Hepatocyte (in vitro differentiated cells): ENCODE measurements around the gene HSPA1A. TPM values are rescaled to one million over a fixed set of nuclear protein-coding genes. Genes with fewer than 3 reads are reported as not detected.

ENCODE experiments used
- DNase-seq: peaks from one replicate; pipeline ENCODE4 v3.0.0-alpha.2; 2016; ENCODE audit warnings: low spot score
- H2AFZ ChIP-seq: fragments of 200-600 bp; sonication (generic); 2 replicates; pipeline ENCODE4 v1.6.0; 2016; ENCODE audit warnings: antibody characterized with exemption, mild to moderate bottlenecking
- H3K27ac ChIP-seq: fragments of 200-600 bp; sonication (generic); 2 replicates; pipeline ENCODE4 v1.5.1; 2016; ENCODE audit warnings: mild to moderate bottlenecking
- H3K27me3 ChIP-seq: fragments of 200-600 bp; sonication (generic); 2 replicates; pipeline ENCODE4 v1.6.1; 2016
- H3K36me3 ChIP-seq: fragments of 200-600 bp; sonication (generic); replicated peaks from 2 replicates; pipeline ENCODE4 v1.5.1; 2016; ENCODE audit warnings: low read depth; ENCODE audit not compliant: insufficient read depth
- H3K4me1 ChIP-seq: fragments of 200-600 bp; sonication (generic); 2 replicates; pipeline ENCODE4 v1.5.1; 2016; ENCODE audit warnings: mild to moderate bottlenecking, moderate library complexity; ENCODE audit not compliant: insufficient read depth
- H3K4me2 ChIP-seq: fragments of 200-600 bp; sonication (generic); 2 replicates; pipeline ENCODE4 v1.6.0; 2016
- H3K4me3 ChIP-seq: fragments of 200-600 bp; sonication (generic); 2 replicates; pipeline ENCODE4 v1.5.1; 2016; ENCODE audit warnings: mild to moderate bottlenecking
- H3K79me2 ChIP-seq: fragments of 200-600 bp; sonication (generic); 2 replicates; pipeline ENCODE4 v1.6.0; 2017; ENCODE audit warnings: mild to moderate bottlenecking
- H3K9me2 ChIP-seq: fragments of 200-600 bp; sonication (generic); replicated peaks from 2 replicates; pipeline ENCODE4 v1.6.0; 2017; ENCODE audit warnings: mild to moderate bottlenecking; ENCODE audit not compliant: insufficient read depth
- H3K9me3 ChIP-seq: fragments of 200-600 bp; sonication (generic); 2 replicates; pipeline ENCODE4 v1.5.1; 2016; ENCODE audit warnings: low read depth, mild to moderate bottlenecking
- H4K20me1 ChIP-seq: fragments of 200-600 bp; sonication (generic); 2 replicates; pipeline ENCODE4 v1.6.0; 2016; ENCODE audit warnings: mild to moderate bottlenecking; ENCODE audit not compliant: insufficient read depth, poor library complexity, severe bottlenecking
- EZH2 ChIP-seq: fragments of 200-600 bp; sonication (generic); IDR thresholded peaks from 2 replicates; pipeline ENCODE4 v1.6.1; 2016; ENCODE audit warnings: antibody characterized with exemption, mild to moderate bottlenecking, borderline replicate concordance
- EZH2phosphoT487 ChIP-seq: fragments of 200-600 bp; sonication (generic); IDR thresholded peaks from one replicate; pipeline ENCODE4 v1.6.1; 2018; ENCODE audit warnings: antibody characterized with exemption, mild to moderate bottlenecking, low read depth, moderate library complexity; ENCODE audit not compliant: unreplicated experiment, severe bottlenecking
- WGBS: methylation state at CpG from one replicate; pipeline ENCODE4 v1.1.6; 2016; ENCODE audit warnings: low lambda C conversion rate; ENCODE audit errors: missing lambda C conversion rate; 5-methylcytosine and 5-hydroxymethylcytosine counted together
- polyA plus RNA-seq: library from polyadenylated mRNA; unstranded; fragments of >200 nt; fragmentation: Nextera tagmentation; extraction: Ambion mirVana; gene quantifications from 2 replicates; pipeline ENCODE4 v1.2.1, GENCODE V29; 2016
- small RNA-seq: library from RNA; depleted of rRNA; stranded (forward); fragments of <200 nt; gene quantifications from one replicate; pipeline ENCODE3, GENCODE V24; 2014
- total RNA-seq: library from RNA; depleted of rRNA; stranded (reverse); fragments of >200 nt; gene quantifications from 2 replicates; pipeline ENCODE4 v1.2.3, GENCODE V29; 2014
- TF ChIP-seq, protein P1 (sequence below): fragments of 200-600 bp; sonication (generic); IDR thresholded peaks from 2 replicates; pipeline ENCODE4 v1.5.1; 2016; ENCODE audit warnings: antibody characterized with exemption, mild to moderate bottlenecking; ENCODE audit not compliant: poor library complexity

Gene HSPA1A
- total and polyA plus RNA-seq, 2 experiments from 2014 or later = 82.2 to 83.3 TPM

DNA sequence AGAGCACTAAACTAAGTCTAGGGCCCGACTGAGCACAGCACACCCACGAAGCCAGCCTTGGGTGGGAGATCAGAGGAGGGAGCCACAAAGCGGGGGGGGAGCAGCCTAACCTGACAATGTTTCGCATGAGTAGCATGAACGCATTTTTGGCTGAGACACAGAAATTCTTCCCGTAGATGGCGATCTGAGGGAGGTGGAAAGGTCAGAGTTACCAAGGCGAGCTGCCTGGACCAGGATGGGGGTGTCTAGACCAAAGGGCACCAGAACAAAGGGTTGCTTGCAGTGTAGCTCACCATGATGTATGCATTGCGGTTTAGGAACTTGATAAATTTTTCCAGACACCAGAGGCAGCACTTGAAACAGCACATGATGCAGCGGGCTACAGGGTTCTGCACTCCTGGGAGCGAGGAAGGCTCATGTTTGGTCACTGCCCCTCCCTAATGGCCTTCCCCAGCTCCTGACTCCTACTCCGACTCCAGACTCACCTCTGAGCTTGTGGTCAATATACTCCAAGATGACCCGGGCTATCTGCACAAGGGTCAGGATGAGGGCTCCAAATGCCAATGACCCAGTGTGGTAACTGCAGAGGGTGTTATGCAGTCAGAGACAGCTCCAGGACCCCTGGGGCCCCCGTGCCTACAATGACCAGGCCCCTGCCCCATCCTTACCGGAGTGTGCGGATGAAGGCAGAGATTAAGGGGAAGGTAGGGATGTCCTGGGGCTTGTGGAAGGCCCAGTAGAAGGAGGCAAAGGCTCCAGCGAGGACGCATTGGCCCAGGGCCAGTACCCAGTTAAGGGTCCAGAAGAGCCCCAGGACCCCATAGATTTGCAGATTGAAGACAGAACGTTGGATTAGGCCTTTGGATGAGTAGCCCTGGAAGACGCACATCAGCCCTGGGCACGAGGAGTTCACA is 50.1 kb downstream of the HSPA1A start:
- Histone ChIP-seq H4K20me1 (peaks cover 2% of the 10 kb centered on the region), H3K4me1 (peaks cover 5% of the 10 kb centered on the region)
- 78% methylated on average over 21 of the region's 21 CpGs for WGBS

More for the DNA sequence above, 50.1 kb downstream of the HSPA1A start:
- Histone ChIP-seq H3K79me2 (peaks cover 19% of the 10 kb centered on the region), H3K36me3 (no peaks in the 10 kb centered on the region), H3K27me3 (no peaks in the 10 kb centered on the region), H2AFZ (no peak overlapping the region), H3K4me3 (no peak overlapping the region), H3K9me2 (no peaks in the 10 kb centered on the region), H3K27ac (peak overlapping the region; percentile 11), H3K9me3 (no peaks in the 10 kb centered on the region), H3K4me2 (no peak overlapping the region)
- peak; percentile 38 for DNase-seq
- TF ChIP-seq EZH2 (no peak), EZH2phosphoT487 (no peak)
- TF ChIP-seq, protein P1, sequence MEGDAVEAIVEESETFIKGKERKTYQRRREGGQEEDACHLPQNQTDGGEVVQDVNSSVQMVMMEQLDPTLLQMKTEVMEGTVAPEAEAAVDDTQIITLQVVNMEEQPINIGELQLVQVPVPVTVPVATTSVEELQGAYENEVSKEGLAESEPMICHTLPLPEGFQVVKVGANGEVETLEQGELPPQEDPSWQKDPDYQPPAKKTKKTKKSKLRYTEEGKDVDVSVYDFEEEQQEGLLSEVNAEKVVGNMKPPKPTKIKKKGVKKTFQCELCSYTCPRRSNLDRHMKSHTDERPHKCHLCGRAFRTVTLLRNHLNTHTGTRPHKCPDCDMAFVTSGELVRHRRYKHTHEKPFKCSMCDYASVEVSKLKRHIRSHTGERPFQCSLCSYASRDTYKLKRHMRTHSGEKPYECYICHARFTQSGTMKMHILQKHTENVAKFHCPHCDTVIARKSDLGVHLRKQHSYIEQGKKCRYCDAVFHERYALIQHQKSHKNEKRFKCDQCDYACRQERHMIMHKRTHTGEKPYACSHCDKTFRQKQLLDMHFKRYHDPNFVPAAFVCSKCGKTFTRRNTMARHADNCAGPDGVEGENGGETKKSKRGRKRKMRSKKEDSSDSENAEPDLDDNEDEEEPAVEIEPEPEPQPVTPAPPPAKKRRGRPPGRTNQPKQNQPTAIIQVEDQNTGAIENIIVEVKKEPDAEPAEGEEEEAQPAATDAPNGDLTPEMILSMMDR = no peak

Small RNAs within 50 kb of the gene (small RNA-seq; reads per million reads assigned to genes)
- gene RF00019 (not detected), gene SNORD48 (891 reads per million, percentile 99 among the genes with 10 or more reads in this experiment), gene SNORD52 (not detected)

Other genes starting within 250 kb of the HSPA1A start
Only the 30 nearest of the 40 such genes appear.
- gene BAG6, start 162.9 kb upstream of the HSPA1A start, total RNA-seq = 113 and 148 TPM in 2 replicates
- 84.6 and 85.7 TPM in 2 replicates for gene BAG6, start 162.9 kb upstream of the HSPA1A start, polyA plus RNA-seq
- gene APOM, start 159.6 kb upstream of the HSPA1A start, total RNA-seq = 9.3 and 10.4 TPM in 2 replicates
- gene APOM, start 159.6 kb upstream of the HSPA1A start, polyA plus RNA-seq = 28.2 and 40.7 TPM in 2 replicates
- gene C6orf47, start 154.8 kb upstream of the HSPA1A start, total RNA-seq = 21.3 and 23.3 TPM in 2 replicates
- 19.8 and 25.4 TPM in 2 replicates for gene C6orf47, start 154.8 kb upstream of the HSPA1A start, polyA plus RNA-seq
- gene GPANK1, start 150.5 kb upstream of the HSPA1A start, total RNA-seq = 11.5 and 18.1 TPM in 2 replicates
- 18.5 and 23.8 TPM in 2 replicates for gene GPANK1, start 150.5 kb upstream of the HSPA1A start, polyA plus RNA-seq
- gene CSNK2B, start 149.5 kb upstream of the HSPA1A start, total RNA-seq = 155 and 185 TPM in 2 replicates
- gene CSNK2B, start 149.5 kb upstream of the HSPA1A start, polyA plus RNA-seq = 181 and 202 TPM in 2 replicates
- gene LY6G5B, start 145.6 kb upstream of the HSPA1A start, total RNA-seq = 2.2 and 5.3 TPM in 2 replicates
- gene LY6G5B, start 145.6 kb upstream of the HSPA1A start, polyA plus RNA-seq = 14.9 and 18.9 TPM in 2 replicates
- 0.32 TPM in 1 of 2 replicates, not detected in the other for gene LY6G5C, start 134.5 kb upstream of the HSPA1A start, total RNA-seq
- 0.63 and 5.0 TPM in 2 replicates for gene LY6G5C, start 134.5 kb upstream of the HSPA1A start, polyA plus RNA-seq
- 63.2 and 66.8 TPM in 2 replicates for gene ABHD16A, start 112.2 kb upstream of the HSPA1A start, total RNA-seq
- gene ABHD16A, start 112.2 kb upstream of the HSPA1A start, polyA plus RNA-seq = 81.3 and 94.7 TPM in 2 replicates
- gene LY6G6F, start 108.7 kb upstream of the HSPA1A start, total RNA-seq = not detected in 2 replicates
- not detected in 2 replicates for gene LY6G6F, start 108.7 kb upstream of the HSPA1A start, polyA plus RNA-seq
- 1.3 TPM in 1 of 2 replicates, not detected in the other for gene LY6G6D, start 100.2 kb upstream of the HSPA1A start, total RNA-seq
- 1.2 and 3.0 TPM in 2 replicates for gene LY6G6D, start 100.2 kb upstream of the HSPA1A start, polyA plus RNA-seq
- gene LY6G6C, start 93.8 kb upstream of the HSPA1A start, total RNA-seq = not detected in 2 replicates
- gene LY6G6C, start 93.8 kb upstream of the HSPA1A start, polyA plus RNA-seq = 0.30 and 0.39 TPM in 2 replicates
- gene MPIG6B, start 92.2 kb upstream of the HSPA1A start, total RNA-seq = not detected in 2 replicates
- 0.33 TPM in 1 of 2 replicates, not detected in the other for gene MPIG6B, start 92.2 kb upstream of the HSPA1A start, polyA plus RNA-seq
- 93.8 and 108 TPM in 2 replicates for gene DDAH2, start 86.2 kb upstream of the HSPA1A start, total RNA-seq
- gene DDAH2, start 86.2 kb upstream of the HSPA1A start, polyA plus RNA-seq = 137 and 157 TPM in 2 replicates
- 454 and 463 TPM in 2 replicates for gene CLIC1, start 79.0 kb upstream of the HSPA1A start, total RNA-seq
- gene CLIC1, start 79.0 kb upstream of the HSPA1A start, polyA plus RNA-seq = 555 and 599 TPM in 2 replicates
- gene MSH5, start 75.5 kb upstream of the HSPA1A start, total RNA-seq = 6.4 and 7.9 TPM in 2 replicates
- gene MSH5, start 75.5 kb upstream of the HSPA1A start, polyA plus RNA-seq = 4.9 and 8.5 TPM in 2 replicates
- gene SAPCD1, start 52.9 kb upstream of the HSPA1A start, total RNA-seq = 1.4 and 4.1 TPM in 2 replicates
- gene SAPCD1, start 52.9 kb upstream of the HSPA1A start, polyA plus RNA-seq = 1.8 and 2.0 TPM in 2 replicates
- 1.5 and 3.4 TPM in 2 replicates for gene VWA7, start 38.2 kb upstream of the HSPA1A start, total RNA-seq
- gene VWA7, start 38.2 kb upstream of the HSPA1A start, polyA plus RNA-seq = 2.8 and 5.2 TPM in 2 replicates
- 23.3 and 36.6 TPM in 2 replicates for gene VARS1, start 19.8 kb upstream of the HSPA1A start, total RNA-seq
- gene VARS1, start 19.8 kb upstream of the HSPA1A start, polyA plus RNA-seq = 51.0 and 59.6 TPM in 2 replicates
- 42.9 and 51.9 TPM in 2 replicates for gene LSM2, start 8.6 kb upstream of the HSPA1A start, total RNA-seq
- gene LSM2, start 8.6 kb upstream of the HSPA1A start, polyA plus RNA-seq = 48.7 and 57.9 TPM in 2 replicates
- gene HSPA1L, start 260 bp upstream of the HSPA1A start, total RNA-seq = 1.4 and 2.2 TPM in 2 replicates
- 1.0 and 2.7 TPM in 2 replicates for gene HSPA1L, start 260 bp upstream of the HSPA1A start, polyA plus RNA-seq
- gene HSPA1B, start 12.2 kb downstream of the HSPA1A start, total RNA-seq = 172 and 177 TPM in 2 replicates
- 82.1 and 111 TPM in 2 replicates for gene HSPA1B, start 12.2 kb downstream of the HSPA1A start, polyA plus RNA-seq
- gene NEU1, start 47.3 kb downstream of the HSPA1A start, total RNA-seq = 402 and 407 TPM in 2 replicates
- gene NEU1, start 47.3 kb downstream of the HSPA1A start, polyA plus RNA-seq = 331 and 388 TPM in 2 replicates
- 76.2 and 92.0 TPM in 2 replicates for gene SLC44A4, start 63.5 kb downstream of the HSPA1A start, total RNA-seq
- gene SLC44A4, start 63.5 kb downstream of the HSPA1A start, polyA plus RNA-seq = 73.5 and 90.8 TPM in 2 replicates
- gene EHMT2, start 82.2 kb downstream of the HSPA1A start, total RNA-seq = 34.1 and 41.9 TPM in 2 replicates
- gene EHMT2, start 82.2 kb downstream of the HSPA1A start, polyA plus RNA-seq = 40.0 and 44.6 TPM in 2 replicates
- 4.4 and 4.9 TPM in 2 replicates for gene ZBTB12, start 86.5 kb downstream of the HSPA1A start, total RNA-seq
- 0.07 TPM in 1 of 2 replicates, not detected in the other for gene ZBTB12, start 86.5 kb downstream of the HSPA1A start, polyA plus RNA-seq
- gene C2, start 112.2 kb downstream of the HSPA1A start, total RNA-seq = 46.3 and 48.3 TPM in 2 replicates
- gene C2, start 112.2 kb downstream of the HSPA1A start, polyA plus RNA-seq = 41.1 and 46.4 TPM in 2 replicates
- 190 and 199 TPM in 2 replicates for gene CFB, start 130.6 kb downstream of the HSPA1A start, total RNA-seq
- 287 and 349 TPM in 2 replicates for gene CFB, start 130.6 kb downstream of the HSPA1A start, polyA plus RNA-seq
- 70.1 and 78.2 TPM in 2 replicates for gene NELFE, start 143.4 kb downstream of the HSPA1A start, total RNA-seq
- gene NELFE, start 143.4 kb downstream of the HSPA1A start, polyA plus RNA-seq = 78.7 and 86.9 TPM in 2 replicates
- gene SKIC2, start 143.6 kb downstream of the HSPA1A start, total RNA-seq = 34.2 and 53.2 TPM in 2 replicates
- gene SKIC2, start 143.6 kb downstream of the HSPA1A start, polyA plus RNA-seq = 61.7 and 64.3 TPM in 2 replicates
- gene DXO, start 156.6 kb downstream of the HSPA1A start, total RNA-seq = 16.1 and 22.2 TPM in 2 replicates
- gene DXO, start 156.6 kb downstream of the HSPA1A start, polyA plus RNA-seq = 39.3 and 43.8 TPM in 2 replicates